Measurements from ENCODE around the gene LANCL1.

DNA sequence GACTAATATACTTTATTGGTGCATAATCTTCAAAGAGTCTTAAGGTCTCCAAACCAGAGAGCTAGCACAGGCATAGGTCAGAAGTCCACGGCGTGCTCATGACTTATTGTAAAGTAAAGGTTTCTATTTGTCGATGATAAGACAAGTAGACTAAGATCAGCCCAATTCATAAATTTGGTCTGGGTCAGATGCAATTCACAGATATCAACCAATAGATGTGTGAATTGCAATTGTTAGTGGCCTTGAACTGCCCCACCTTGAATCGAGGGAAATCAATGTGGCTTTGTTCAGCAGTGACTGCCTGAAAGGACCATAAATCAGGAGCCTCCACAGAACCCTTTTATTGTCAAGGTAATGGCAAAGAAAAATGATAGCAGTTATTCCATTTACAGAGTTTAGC, 40.7 kb upstream of the LANCL1 start:
- TF ChIP-seq, protein P1, sequence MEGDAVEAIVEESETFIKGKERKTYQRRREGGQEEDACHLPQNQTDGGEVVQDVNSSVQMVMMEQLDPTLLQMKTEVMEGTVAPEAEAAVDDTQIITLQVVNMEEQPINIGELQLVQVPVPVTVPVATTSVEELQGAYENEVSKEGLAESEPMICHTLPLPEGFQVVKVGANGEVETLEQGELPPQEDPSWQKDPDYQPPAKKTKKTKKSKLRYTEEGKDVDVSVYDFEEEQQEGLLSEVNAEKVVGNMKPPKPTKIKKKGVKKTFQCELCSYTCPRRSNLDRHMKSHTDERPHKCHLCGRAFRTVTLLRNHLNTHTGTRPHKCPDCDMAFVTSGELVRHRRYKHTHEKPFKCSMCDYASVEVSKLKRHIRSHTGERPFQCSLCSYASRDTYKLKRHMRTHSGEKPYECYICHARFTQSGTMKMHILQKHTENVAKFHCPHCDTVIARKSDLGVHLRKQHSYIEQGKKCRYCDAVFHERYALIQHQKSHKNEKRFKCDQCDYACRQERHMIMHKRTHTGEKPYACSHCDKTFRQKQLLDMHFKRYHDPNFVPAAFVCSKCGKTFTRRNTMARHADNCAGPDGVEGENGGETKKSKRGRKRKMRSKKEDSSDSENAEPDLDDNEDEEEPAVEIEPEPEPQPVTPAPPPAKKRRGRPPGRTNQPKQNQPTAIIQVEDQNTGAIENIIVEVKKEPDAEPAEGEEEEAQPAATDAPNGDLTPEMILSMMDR (IDR thresholded peaks at IDR 0.05; ENCODE audit: poor library complexity, severe bottlenecking) = no peak
- TF ChIP-seq POLR2AphosphoS5 (IDR thresholded peaks at IDR 0.05) (no peak), SMC3 (conservative IDR thresholded peaks at IDR 0.05; ENCODE audit: poor library complexity) (no peak), EP300 (conservative IDR thresholded peaks at IDR 0.05; ENCODE audit: poor library complexity, severe bottlenecking) (no peak)
